Activated CD8-positive, alpha-beta T cell treated with anti-CD3 and anti-CD28 coated beads, Interleukin-2, amount 10 ng/mL, durations not matched to agents 7 days and 5 days (primary cell): ENCODE measurements around the gene ZBTB22. TPM values are rescaled to one million over a fixed set of nuclear protein-coding genes. Genes with fewer than 3 reads are reported as not detected.

ENCODE experiments used
- ATAC-seq: fragments of 150-1000 bp; cut with Tn5 transposase; one replicate; pipeline ENCODE4 v1.10.0; 2021; ENCODE audit warnings: moderate library complexity
- CTCF ChIA-PET: fragments of 350-600 bp; sonication (Branson Sonifier 250); formaldehyde crosslinking; loops from one replicate; lab custom pipeline; 2021; ENCODE audit warnings: antibody characterized with exemption; lab: Charles Lee
- POLR2A ChIA-PET: fragments of 350-600 bp; sonication (Branson Sonifier 250); formaldehyde crosslinking; loops from one replicate; lab custom pipeline; 2021; ENCODE audit warnings: antibody characterized with exemption; lab: Charles Lee
- DNase-seq: peaks from one replicate; pipeline ENCODE4 v3.0.0-alpha.2; 2020
- H3K27ac Mint-ChIP-seq: one replicate; pipeline ENCODE4 v1.8.0; 2021; ENCODE audit warnings: mild to moderate bottlenecking, mixed read lengths
- H3K27me3 Mint-ChIP-seq: one replicate; pipeline ENCODE4 v1.8.0; 2021; ENCODE audit warnings: low read depth, mixed read lengths
- H3K36me3 Mint-ChIP-seq: one replicate; pipeline ENCODE4 v1.8.0; 2021; ENCODE audit warnings: low read depth, mixed read lengths
- H3K4me1 Mint-ChIP-seq: one replicate; pipeline ENCODE4 v1.8.0; 2021; ENCODE audit warnings: low read depth, mixed read lengths
- H3K4me3 Mint-ChIP-seq: one replicate; pipeline ENCODE4 v1.8.0; 2021; ENCODE audit warnings: mild to moderate bottlenecking, mixed read lengths
- H3K9me3 Mint-ChIP-seq: one replicate; pipeline ENCODE4 v1.8.0; 2022; ENCODE audit warnings: mixed read lengths; ENCODE audit not compliant: insufficient read depth
- total RNA-seq, 2 experiments: library from RNA; stranded (reverse); gene quantifications; one replicate each; pipeline ENCODE4 v1.2.3, GENCODE V29; 2021

Gene ZBTB22
- total RNA-seq, 2 experiments from 2014 or later, result 10.7 to 11.1 TPM

DNA sequence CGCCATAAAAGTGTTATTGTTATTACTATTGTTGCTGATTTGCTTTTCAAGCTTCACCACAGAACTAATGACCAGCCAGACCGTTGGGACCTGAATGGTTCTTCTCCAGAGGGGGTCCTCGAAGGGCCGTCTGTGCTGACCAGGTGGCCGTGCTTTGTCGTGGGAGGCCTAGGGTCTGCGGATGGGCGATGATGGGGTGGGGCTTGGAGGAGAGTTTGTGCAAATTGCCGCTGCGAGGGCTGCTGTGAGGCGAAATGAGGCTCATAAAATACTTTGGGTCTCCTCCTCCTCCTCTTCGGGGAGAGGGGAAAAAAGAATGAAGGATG, 6.0 kb upstream of the ZBTB22 start:
- Mint-ChIP-seq H3K36me3 (peaks cover 42% of the 10 kb centered on the region), H3K27me3 (no peaks in the 10 kb centered on the region), H3K4me1 (peaks cover 49% of the 10 kb centered on the region), H3K9me3 (no peaks in the 10 kb centered on the region), H3K27ac (peak overlapping the region; percentile 100), H3K4me3 (peak overlapping the region; percentile 94)
- POLR2A ChIA-PET, result interaction anchor here (0.8 to 1.2 kb wide), 5 partner anchors 15 to 247 kb away, joined by 3 to 4 read pairs (median 4); no protein-coding TSS in a partner anchor
- ATAC-seq, result no peak
- DNase-seq, result no peak
- CTCF ChIA-PET, result interaction anchor here (0.8 to 1.3 kb wide), 4 partner anchors 18 to 102 kb away, joined by 3 to 4 read pairs (median 4); partner anchors contain the start of genes RPS18 and VPS52

DNA sequence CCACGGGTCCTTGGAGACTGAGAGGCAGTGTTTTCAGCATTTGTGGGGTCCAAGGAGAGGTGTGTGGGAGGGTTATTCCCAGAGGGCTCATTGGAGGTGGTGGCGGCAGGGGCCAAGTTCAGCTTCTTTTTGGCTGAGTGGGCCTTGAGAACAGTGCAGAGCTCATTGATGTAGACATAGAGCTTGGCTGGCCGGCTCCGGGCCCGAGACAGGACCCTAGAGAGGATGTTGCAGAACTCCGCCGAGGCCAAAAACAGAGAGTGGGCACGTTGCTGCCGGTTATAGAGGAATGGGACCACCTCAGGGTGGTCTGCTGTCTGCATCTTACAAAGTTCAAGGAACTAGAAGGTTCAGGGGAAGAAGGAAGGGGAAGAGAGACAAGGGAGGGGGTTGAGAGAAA, 3.7 kb upstream of the ZBTB22 start:
- Mint-ChIP-seq H3K27ac (peak overlapping the region; percentile 100), H3K4me3 (peak overlapping the region; percentile 94), H3K9me3 (no peaks in the 10 kb centered on the region), H3K27me3 (no peaks in the 10 kb centered on the region), H3K36me3 (peaks cover 57% of the 10 kb centered on the region), H3K4me1 (peaks cover 69% of the 10 kb centered on the region)
- CTCF ChIA-PET, result interaction anchor here (0.6 kb wide), 1 partner anchor 22 kb away, joined by 3 read pairs; no protein-coding TSS in a partner anchor
- DNase-seq (no peak), ATAC-seq (no peak)
- POLR2A ChIA-PET, result interaction anchor here (0.7 kb wide), 1 partner anchor 44 kb away, joined by 3 read pairs; no protein-coding TSS in a partner anchor

DNA sequence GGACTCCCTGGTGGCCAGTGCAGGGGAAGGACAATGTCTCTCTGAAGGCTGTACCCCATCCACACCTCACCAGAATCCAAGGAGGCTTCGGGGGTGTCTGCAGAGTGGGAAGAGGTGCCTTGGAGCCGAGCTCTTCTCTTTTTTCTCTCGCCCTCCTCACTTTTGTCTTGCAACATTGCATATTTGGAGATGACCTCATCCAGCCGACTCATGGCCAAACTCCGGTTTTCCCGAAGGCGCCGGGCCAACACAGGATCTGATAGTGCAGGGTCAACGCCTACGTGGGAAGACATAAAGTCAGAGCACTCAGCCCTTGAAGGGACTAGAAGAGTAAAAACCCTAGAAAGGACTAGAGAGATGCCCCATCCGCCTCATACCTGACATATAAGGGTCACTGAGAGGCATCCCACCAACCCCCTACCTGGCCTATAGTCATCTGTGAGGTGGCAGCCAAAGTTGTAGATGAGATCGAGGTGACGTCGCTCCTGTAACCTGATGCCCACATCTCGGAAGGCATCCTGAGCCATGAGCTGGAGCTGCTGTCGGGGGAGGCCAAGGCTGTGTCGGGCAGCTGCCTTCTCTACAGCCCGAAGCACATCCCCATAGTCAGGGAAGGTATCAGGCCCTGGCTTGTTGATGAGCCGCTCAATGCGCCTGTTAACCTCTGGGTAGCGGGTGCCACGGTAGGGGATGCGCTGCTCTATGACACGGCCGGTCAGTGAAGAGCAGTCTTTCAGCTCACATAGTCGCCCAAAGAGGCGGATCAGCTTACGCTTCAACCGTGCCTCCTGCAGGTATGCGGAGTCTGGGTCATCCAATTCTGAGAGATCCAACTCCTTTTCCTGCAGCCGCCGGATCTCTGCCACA, 3.0 kb upstream of the ZBTB22 start:
- H3K27me3 Mint-ChIP-seq, result no peaks in the 10 kb centered on the region
- ATAC-seq, result no peak
- peak overlapping the region; percentile 100 for H3K27ac Mint-ChIP-seq
- H3K4me1 Mint-ChIP-seq, result peaks cover 74% of the 10 kb centered on the region
- H3K9me3 Mint-ChIP-seq, result no peaks in the 10 kb centered on the region
- no peak for DNase-seq
- ChIA-PET CTCF (no interaction called here), POLR2A (interaction anchor here (0.6 to 4.0 kb wide), 3 partner anchors 12 to 49 kb away, joined by 3 to 34 read pairs (median 3); partner anchors contain the start of gene VPS52)
- peaks cover 62% of the 10 kb centered on the region for H3K36me3 Mint-ChIP-seq
- H3K4me3 Mint-ChIP-seq, result peak overlapping the region; percentile 97

DNA sequence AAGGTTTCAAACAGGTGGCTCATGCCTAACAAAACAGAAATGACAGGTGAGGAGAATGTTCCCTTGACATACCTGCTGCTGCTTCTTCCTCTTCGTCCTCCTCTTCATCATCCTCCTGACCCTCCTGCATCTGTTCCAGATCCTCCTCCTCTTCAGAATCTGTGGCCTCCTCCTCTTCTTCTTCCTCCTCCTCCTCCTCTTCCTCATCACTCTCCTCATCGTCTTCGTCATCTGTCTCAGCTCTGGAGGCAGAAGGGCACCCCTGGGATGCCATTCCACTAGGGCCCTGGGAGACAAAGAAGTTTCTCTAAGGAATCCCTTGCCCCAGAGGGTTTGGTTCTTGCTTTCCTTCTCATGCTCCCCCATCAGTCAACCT, 2.4 kb upstream of the ZBTB22 start:
- ChIA-PET POLR2A (interaction anchor here (0.7 to 4.0 kb wide), 3 partner anchors 13 to 25 kb away, joined by 3 to 34 read pairs (median 4); no protein-coding TSS in a partner anchor), CTCF (interaction anchor here (4.6 kb wide), 1 partner anchor 25 kb away, joined by 36 read pairs; no protein-coding TSS in a partner anchor)
- Mint-ChIP-seq H3K27ac (peak overlapping the region; percentile 96), H3K9me3 (no peaks in the 10 kb centered on the region), H3K36me3 (peaks cover 66% of the 10 kb centered on the region), H3K4me3 (peak overlapping the region; percentile 97), H3K27me3 (no peaks in the 10 kb centered on the region), H3K4me1 (peaks cover 80% of the 10 kb centered on the region)
- no peak for ATAC-seq
- DNase-seq, result no peak

DNA sequence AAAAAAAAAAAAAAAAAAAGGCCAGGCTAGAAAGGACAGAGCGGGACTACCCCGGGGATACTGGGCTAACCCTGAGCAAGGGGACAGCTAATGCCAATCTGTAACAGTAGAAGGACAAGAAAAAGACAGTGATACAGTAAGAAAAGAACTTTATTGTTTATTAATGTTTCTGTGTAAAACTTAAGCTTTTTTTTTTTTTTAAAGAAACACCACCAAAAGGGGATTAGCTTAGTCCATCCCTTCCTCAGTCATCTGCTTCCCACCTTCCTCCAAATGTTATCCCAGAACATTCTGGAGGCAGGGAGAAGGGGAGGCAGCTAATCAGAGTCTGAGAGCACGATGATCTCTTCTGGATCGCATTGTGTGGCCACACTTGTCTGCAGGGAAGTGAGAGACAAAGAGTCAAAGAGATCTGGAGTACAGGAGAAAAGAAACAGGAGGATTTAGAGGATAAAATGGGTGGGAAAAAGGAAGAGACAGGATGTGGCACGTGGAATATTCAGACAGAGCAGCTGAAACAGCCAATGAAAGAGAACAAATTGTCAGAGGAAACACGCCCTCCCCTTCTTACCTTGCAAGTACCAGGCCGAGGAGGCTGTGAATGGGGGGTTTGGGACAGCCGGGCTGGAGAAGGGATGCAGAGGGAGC, 1.0 kb upstream of the ZBTB22 start:
- ATAC-seq (no peak), DNase-seq (no peak)
- Mint-ChIP-seq H3K9me3 (no peaks in the 10 kb centered on the region), H3K4me1 (peaks cover 80% of the 10 kb centered on the region), H3K36me3 (peaks cover 74% of the 10 kb centered on the region), H3K27ac (peak overlapping the region; percentile 96), H3K27me3 (no peaks in the 10 kb centered on the region), H3K4me3 (peak overlapping the region; percentile 97)
- ChIA-PET CTCF (interaction anchor here (0.8 to 4.6 kb wide), 10 partner anchors 12 to 264 kb away, joined by 3 to 36 read pairs (median 4); partner anchors contain the start of genes B3GALT4 and CUTA), POLR2A (interaction anchor here (0.6 to 4.0 kb wide), 8 partner anchors 9 to 347 kb away, joined by 3 to 34 read pairs (median 4); partner anchors contain the start of genes PFDN6, RGL2 and WDR46)

DNA sequence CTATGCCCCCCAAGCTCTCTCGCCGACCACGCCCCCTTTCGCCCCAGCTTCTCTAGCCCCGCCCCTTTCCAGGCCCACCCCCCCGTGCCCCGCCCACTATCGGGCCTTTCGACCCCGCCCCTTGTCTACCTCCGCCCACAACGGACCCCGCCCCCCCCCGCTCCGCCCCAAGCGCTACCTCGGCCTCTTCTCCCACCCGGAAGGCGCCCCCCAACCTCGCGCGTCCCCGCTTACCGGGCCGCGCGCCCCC, 200 bp downstream of the ZBTB22 start:
- Mint-ChIP-seq H3K4me3 (peak overlapping the region; percentile 71), H3K27me3 (no peaks in the 10 kb centered on the region), H3K27ac (peak overlapping the region; percentile 68), H3K4me1 (peaks cover 81% of the 10 kb centered on the region), H3K36me3 (peaks cover 82% of the 10 kb centered on the region), H3K9me3 (no peaks in the 10 kb centered on the region)
- ChIA-PET POLR2A (interaction anchor here (0.7 to 4.0 kb wide), 9 partner anchors 16 to 346 kb away, joined by 3 to 34 read pairs (median 4); partner anchors contain the start of genes PFDN6, PHF1, RGL2 and RPS18), CTCF (interaction anchor here (1.0 to 4.6 kb wide), 10 partner anchors 18 to 266 kb away, joined by 3 to 36 read pairs (median 4); partner anchors contain the start of gene CUTA)
- DNase-seq, result no peak
- no peak for ATAC-seq

DNA sequence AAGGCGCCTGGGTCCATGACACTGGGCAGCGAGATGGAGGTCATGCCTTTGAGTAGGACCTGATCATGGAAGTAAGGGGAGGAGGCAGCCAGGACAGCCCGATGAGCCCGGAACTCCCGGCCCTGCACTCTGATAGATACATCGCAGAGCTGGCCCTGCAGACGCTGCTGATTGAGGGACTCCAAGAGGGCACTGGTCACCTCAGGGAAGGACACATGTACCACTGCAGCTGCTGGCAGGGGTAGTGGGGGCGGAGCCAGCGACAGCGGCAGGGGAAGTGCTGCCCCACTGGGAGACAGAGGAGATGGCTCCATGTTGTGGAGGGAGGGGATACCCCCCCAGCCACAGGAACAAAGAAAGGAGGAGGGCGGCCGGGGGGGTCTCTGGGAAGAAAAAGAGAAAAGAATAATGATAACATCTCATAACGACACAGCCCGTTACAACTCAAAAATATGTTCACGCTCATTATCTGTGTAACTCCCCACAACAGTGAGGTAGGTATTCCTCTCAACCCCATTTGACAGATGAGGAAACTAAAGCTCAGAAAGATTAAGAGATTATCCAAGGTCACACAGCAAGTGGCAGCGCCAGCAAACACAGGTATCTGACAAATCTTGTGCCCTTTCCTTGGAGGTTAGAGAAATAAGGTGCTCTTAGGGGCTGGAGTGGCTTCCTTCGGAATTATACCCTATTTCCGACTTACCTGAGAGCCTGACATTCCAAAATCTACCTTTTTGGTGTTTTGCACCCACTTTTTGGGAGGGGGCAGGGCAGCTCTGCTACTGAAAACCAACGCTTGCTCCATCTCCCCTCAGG, 733 bp downstream of the ZBTB22 start:
- ATAC-seq (no peak), DNase-seq (peak; percentile 28)
- POLR2A ChIA-PET, result interaction anchor here (0.6 to 4.0 kb wide), 10 partner anchors 16 to 546 kb away, joined by 3 to 34 read pairs (median 4); partner anchors contain the start of genes PFDN6, PHF1, RGL2 and RPS18
- Mint-ChIP-seq H3K9me3 (no peaks in the 10 kb centered on the region), H3K27me3 (no peaks in the 10 kb centered on the region), H3K27ac (peak overlapping the region; percentile 74), H3K4me3 (peak overlapping the region; percentile 71), H3K36me3 (peaks cover 82% of the 10 kb centered on the region), H3K4me1 (peaks cover 83% of the 10 kb centered on the region)
- CTCF ChIA-PET, result interaction anchor here (1.0 to 4.6 kb wide), 6 partner anchors 17 to 266 kb away, joined by 3 to 36 read pairs (median 5); no protein-coding TSS in a partner anchor

DNA sequence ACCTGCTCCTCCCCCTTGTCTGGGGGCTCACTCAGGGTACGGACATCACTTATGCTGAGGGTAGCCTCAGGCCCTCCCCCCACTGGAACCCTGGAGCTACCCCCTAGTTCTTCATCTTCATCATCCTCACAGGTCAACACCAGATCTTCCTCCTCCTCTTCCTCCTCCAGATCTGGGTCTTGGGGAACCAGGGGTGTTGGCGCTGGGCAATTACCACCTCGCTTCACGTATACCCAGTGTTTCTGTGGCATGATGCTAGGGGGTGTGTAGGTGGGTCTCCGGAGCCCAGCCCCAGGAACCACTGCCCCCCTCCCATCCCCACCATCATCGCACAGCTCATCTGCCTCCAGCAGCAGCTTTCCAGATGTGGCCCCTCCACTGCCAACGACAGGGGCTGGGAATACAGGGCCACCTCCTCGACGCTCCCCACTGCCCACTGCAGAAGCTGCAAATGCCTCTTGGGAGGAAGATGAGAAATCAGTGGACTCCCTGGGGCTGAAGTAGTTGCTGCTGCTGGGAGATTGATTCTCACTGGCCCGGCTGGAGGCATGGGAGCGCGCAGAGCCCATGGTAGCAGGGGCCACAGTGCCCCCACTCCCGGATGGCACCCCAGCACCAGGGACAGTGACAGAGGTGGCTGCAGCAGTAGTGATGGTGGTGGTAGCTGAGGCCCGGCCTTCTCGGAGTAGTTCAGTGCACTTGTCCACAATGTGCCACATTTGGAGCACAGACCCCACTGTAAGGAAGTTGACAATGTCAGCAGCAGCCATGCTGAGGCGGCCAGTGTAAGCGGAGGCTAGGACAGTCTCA, 1.5 kb downstream of the ZBTB22 start:
- no peaks in the 10 kb centered on the region for H3K9me3 Mint-ChIP-seq
- CTCF ChIA-PET, result interaction anchor here (4.6 kb wide), 1 partner anchor 29 kb away, joined by 36 read pairs; no protein-coding TSS in a partner anchor
- H3K27ac Mint-ChIP-seq, result peak overlapping the region; percentile 74

DNA sequence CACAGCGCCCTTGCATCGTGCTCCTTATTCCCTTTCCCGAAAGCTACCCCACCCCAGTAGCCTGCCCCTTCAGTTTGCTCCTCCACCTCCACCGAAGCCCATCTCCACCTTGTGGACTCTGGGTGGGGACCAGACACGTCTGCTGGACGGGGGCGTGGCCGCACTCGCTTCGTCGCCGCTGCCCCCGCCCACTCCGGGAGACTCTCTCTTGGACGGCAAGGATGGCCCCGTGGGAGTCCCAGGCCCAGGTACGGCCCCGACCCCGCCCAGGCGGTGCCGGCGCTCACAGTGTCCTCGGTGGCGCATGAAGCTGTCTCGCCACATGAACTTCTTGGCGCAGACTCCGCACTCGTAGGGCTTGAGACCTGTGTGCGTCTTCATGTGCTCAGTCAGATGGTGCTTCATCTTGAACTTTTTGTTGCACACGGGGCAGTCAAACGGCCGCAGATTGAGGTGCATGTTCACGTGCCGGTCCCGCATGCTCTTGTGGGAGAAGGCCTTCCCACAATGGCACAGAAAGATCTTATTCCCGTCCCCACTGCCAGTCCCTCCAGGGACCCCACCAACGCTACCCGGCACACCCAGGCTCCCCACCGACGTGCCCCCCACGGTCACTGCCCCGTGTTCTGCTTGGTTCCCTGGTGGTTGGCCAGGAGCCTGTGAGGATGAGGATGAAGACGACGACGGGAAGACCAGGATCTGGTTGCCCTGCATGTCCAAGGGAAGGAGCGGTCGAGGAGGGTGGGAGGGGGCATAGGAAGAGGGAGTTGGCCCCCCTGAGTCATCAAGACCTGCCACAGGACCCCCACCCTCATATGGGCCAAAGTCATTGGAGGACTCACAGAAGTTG, 2.4 kb downstream of the ZBTB22 start:
- ChIA-PET CTCF (interaction anchor here (4.6 kb wide), 1 partner anchor 30 kb away, joined by 36 read pairs; no protein-coding TSS in a partner anchor), POLR2A (interaction anchor here (1.1 kb wide), 1 partner anchor 113 kb away, joined by 3 read pairs; no protein-coding TSS in a partner anchor)
- peak overlapping the region; percentile 97 for H3K27ac Mint-ChIP-seq
- H3K36me3 Mint-ChIP-seq, result peaks cover 75% of the 10 kb centered on the region
- H3K27me3 Mint-ChIP-seq, result no peaks in the 10 kb centered on the region
- peak overlapping the region; percentile 99 for H3K4me3 Mint-ChIP-seq
- peaks cover 73% of the 10 kb centered on the region for H3K4me1 Mint-ChIP-seq
- no peaks in the 10 kb centered on the region for H3K9me3 Mint-ChIP-seq
- no peak for DNase-seq
- no peak for ATAC-seq

More for the DNA sequence above, 1.5 kb downstream of the ZBTB22 start:
- ATAC-seq (no peak), DNase-seq (no peak)
- no peaks in the 10 kb centered on the region for H3K27me3 Mint-ChIP-seq
- H3K4me1 Mint-ChIP-seq, result peaks cover 78% of the 10 kb centered on the region
- POLR2A ChIA-PET, result interaction anchor here (1.1 to 4.0 kb wide), 2 partner anchors 28 to 113 kb away, joined by 3 to 34 read pairs; no protein-coding TSS in a partner anchor
- peak overlapping the region; percentile 71 for H3K4me3 Mint-ChIP-seq
- H3K36me3 Mint-ChIP-seq, result peaks cover 78% of the 10 kb centered on the region
